ENCODE results near the gene HPSE. TPM values are rescaled to one million over a fixed set of nuclear protein-coding genes. Genes with fewer than 3 reads are reported as not detected.

Gene HPSE
- 0.17 and 0.26 TPM in 2 replicates for total RNA-seq
- polyA plus RNA-seq: 0.26 and 0.47 TPM in 2 replicates
- 0.14 and 0.65 TPM in 2 replicates for polyA plus RNA-seq (2012)
- polyA minus RNA-seq (ENCODE audit: low replicate concordance): 0.26 TPM in 1 of 2 replicates, not detected in the other

DNA sequence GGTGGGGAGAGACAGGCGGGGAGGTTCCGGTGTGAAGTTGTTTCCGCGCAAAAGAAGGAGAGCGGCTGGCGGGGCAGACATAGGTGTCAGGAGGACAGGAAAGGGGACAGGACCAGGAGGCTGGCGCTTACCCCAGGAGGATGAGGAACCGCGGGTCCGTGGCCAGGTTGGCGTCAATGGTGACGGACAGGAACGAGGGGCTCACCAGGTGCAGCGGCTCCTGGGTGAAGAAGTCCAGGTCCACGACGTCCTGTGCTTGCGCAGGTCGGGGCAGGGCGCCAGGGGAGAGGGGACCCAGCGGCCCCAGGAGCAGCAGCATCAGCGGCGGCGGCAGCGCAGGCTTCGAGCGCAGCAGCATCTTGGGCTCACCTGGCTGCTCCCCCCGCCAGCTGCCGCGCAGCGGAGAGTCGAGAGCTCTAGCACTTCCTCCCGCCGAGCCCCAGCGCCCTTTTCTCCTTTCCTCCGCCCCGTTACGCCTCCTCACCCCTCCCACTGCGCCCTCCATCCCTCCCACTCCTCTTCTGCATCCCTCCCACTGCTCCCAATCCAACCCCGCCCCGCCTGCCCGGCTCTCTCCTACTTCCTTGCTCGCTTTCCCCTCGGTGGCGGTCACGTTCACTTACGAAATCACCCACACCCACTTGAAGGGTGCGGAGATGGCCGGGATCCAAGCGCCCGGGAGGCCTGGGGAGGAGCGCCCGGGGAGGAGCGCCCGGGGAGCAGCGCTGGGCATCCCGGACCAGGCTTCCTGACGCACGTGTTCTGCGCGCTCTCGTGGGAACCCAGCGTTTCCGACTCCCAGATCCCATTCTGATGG is at the start of gene HPSE:
Gene HPSE, minus strand, starts transcription at position 424 of the 817 bp plus-strand sequence. Its CDS starts 66 bp downstream, at position 358.
- Histone ChIP-seq H3K79me2 (ENCODE audit: control insufficient read depth, insufficient read depth, low read length) (no peaks in the 10 kb centered on the region), H3K27ac (ENCODE audit: insufficient read depth, low read length) (no peak within 1 kb of the TSS), H2AFZ (ENCODE audit: low read length) (peak within 1 kb of the TSS; percentile 55), H3K4me3 (replicated peaks in 1 of 4; ENCODE audit: control extremely low read depth in 1 of 4, insufficient read depth in 1 of 4, low read depth in 3 of 4, low read length in 4 of 4) (peak within 1 kb of the TSS; percentile 37 to 57 (median 46)), H3K9me3 (ENCODE audit: control insufficient read depth, insufficient read depth, low read depth, low read length) (no peaks in the 10 kb centered on the region), H3K4me2 (ENCODE audit: extremely low read depth, insufficient read depth, low read length) (peak within 1 kb of the TSS; percentile 79), H3K27me3 (ENCODE audit: control insufficient read depth, insufficient read depth, low read length) (peaks cover 14% of the 10 kb centered on the region), H3K36me3 (ENCODE audit: control insufficient read depth, insufficient read depth, low read length) (no peaks in the 10 kb centered on the region), H4K20me1 (ENCODE audit: control insufficient read depth, extremely low read depth, insufficient read depth, low read length) (no peaks in the 10 kb centered on the region), H3K9ac (ENCODE audit: insufficient read depth, low read length) (no peak within 1 kb of the TSS), H3K4me1 (ENCODE audit: control insufficient read depth, extremely low read depth, insufficient read depth, low read length) (no peaks in the 10 kb centered on the region)
- peak; percentile 42 for TF ChIP-seq EZH2 (IDR thresholded peaks at IDR 0.05; ENCODE audit: low read length, missing control alignments)
- TF ChIP-seq, protein P1, sequence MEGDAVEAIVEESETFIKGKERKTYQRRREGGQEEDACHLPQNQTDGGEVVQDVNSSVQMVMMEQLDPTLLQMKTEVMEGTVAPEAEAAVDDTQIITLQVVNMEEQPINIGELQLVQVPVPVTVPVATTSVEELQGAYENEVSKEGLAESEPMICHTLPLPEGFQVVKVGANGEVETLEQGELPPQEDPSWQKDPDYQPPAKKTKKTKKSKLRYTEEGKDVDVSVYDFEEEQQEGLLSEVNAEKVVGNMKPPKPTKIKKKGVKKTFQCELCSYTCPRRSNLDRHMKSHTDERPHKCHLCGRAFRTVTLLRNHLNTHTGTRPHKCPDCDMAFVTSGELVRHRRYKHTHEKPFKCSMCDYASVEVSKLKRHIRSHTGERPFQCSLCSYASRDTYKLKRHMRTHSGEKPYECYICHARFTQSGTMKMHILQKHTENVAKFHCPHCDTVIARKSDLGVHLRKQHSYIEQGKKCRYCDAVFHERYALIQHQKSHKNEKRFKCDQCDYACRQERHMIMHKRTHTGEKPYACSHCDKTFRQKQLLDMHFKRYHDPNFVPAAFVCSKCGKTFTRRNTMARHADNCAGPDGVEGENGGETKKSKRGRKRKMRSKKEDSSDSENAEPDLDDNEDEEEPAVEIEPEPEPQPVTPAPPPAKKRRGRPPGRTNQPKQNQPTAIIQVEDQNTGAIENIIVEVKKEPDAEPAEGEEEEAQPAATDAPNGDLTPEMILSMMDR (conservative IDR thresholded peaks at IDR 0.05 in 1 of 2, IDR thresholded peaks at IDR 0.05 in 1 of 2; ENCODE audit: low read depth in 1 of 2, low read length in 2 of 2): no peak
- peak; percentile 59 to 71 for DNase-seq (ENCODE audit: low read depth in 2 of 2)

DNA sequence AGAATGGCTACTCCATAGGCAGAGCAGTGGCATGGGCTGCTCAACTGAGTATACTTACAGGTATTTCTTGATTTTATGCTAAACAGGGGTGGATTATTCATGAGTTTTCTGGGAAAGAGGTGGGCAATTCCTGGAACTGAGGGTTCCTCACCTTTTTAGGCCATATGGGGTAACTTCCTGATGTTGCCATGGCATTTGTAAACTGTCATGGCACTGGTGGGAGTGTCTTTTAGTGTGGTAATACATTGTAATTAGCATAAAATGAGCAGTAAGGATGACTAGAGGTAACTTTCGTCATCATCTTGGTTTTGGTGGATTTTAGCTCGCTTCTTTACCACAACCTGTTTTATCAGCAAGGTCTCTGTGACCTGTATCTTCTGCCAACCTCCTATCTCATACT is 48.2 kb upstream of the HPSE start:
- no peaks in the 10 kb centered on the region for H3K79me2 ChIP-seq (ENCODE audit: control insufficient read depth, insufficient read depth, low read length)
- TF ChIP-seq EZH2 (IDR thresholded peaks at IDR 0.05; ENCODE audit: low read length, missing control alignments): no peak
- TF ChIP-seq, protein P1 (conservative IDR thresholded peaks at IDR 0.05 in 1 of 2, IDR thresholded peaks at IDR 0.05 in 1 of 2; ENCODE audit: low read depth in 1 of 2, low read length in 2 of 2): no peak
- no peaks in the 10 kb centered on the region for H3K4me1 ChIP-seq (ENCODE audit: control insufficient read depth, extremely low read depth, insufficient read depth, low read length)
- no peak overlapping the region for H3K4me3 ChIP-seq (replicated peaks in 1 of 4; ENCODE audit: control extremely low read depth in 1 of 4, insufficient read depth in 1 of 4, low read depth in 3 of 4, low read length in 4 of 4)
- no peaks in the 10 kb centered on the region for H3K9me3 ChIP-seq (ENCODE audit: control insufficient read depth, insufficient read depth, low read depth, low read length)
- no peaks in the 10 kb centered on the region for H3K27me3 ChIP-seq (ENCODE audit: control insufficient read depth, insufficient read depth, low read length)
- H3K27ac ChIP-seq (ENCODE audit: insufficient read depth, low read length): no peak overlapping the region
- H3K4me2 ChIP-seq (ENCODE audit: extremely low read depth, insufficient read depth, low read length): no peak overlapping the region
- no peaks in the 10 kb centered on the region for H4K20me1 ChIP-seq (ENCODE audit: control insufficient read depth, extremely low read depth, insufficient read depth, low read length)
- no peak for DNase-seq (ENCODE audit: low read depth in 2 of 2)
- no peak overlapping the region for H3K9ac ChIP-seq (ENCODE audit: insufficient read depth, low read length)
- H2AFZ ChIP-seq (ENCODE audit: low read length): no peak overlapping the region
- no peaks in the 10 kb centered on the region for H3K36me3 ChIP-seq (ENCODE audit: control insufficient read depth, insufficient read depth, low read length)

DNA sequence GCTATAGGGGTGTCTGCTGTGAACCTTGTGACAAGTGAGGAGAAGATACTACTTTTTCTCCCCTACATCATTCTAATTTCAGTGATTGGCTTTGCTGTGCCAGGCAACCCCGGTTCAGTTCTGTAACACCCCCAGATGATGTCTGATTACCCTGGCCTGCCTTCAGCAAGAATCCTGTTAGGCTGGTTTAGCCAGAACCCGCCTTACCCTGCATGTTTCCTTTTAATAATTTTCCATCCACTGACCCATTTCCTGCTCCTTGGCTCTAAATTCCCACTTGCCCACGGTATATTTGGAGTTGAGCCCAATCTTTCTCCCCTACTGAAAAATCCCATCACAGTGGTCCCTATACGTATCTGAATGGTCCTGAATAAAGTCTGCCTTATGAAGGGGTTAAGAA is 46.5 kb upstream of the HPSE start:
- Histone ChIP-seq H3K27me3 (ENCODE audit: control insufficient read depth, insufficient read depth, low read length) (no peaks in the 10 kb centered on the region), H3K27ac (ENCODE audit: insufficient read depth, low read length) (no peak overlapping the region), H3K36me3 (ENCODE audit: control insufficient read depth, insufficient read depth, low read length) (no peaks in the 10 kb centered on the region), H4K20me1 (ENCODE audit: control insufficient read depth, extremely low read depth, insufficient read depth, low read length) (no peaks in the 10 kb centered on the region), H3K9ac (ENCODE audit: insufficient read depth, low read length) (no peak overlapping the region), H3K4me2 (ENCODE audit: extremely low read depth, insufficient read depth, low read length) (no peak overlapping the region), H3K4me1 (ENCODE audit: control insufficient read depth, extremely low read depth, insufficient read depth, low read length) (no peaks in the 10 kb centered on the region), H3K79me2 (ENCODE audit: control insufficient read depth, insufficient read depth, low read length) (no peaks in the 10 kb centered on the region), H3K9me3 (ENCODE audit: control insufficient read depth, insufficient read depth, low read depth, low read length) (no peaks in the 10 kb centered on the region), H3K4me3 (replicated peaks in 1 of 4; ENCODE audit: control extremely low read depth in 1 of 4, insufficient read depth in 1 of 4, low read depth in 3 of 4, low read length in 4 of 4) (no peak overlapping the region), H2AFZ (ENCODE audit: low read length) (no peak overlapping the region)
- no peak for DNase-seq (ENCODE audit: low read depth in 2 of 2)
- no peak for TF ChIP-seq EZH2 (IDR thresholded peaks at IDR 0.05; ENCODE audit: low read length, missing control alignments)
- TF ChIP-seq, protein P1 (conservative IDR thresholded peaks at IDR 0.05 in 1 of 2, IDR thresholded peaks at IDR 0.05 in 1 of 2; ENCODE audit: low read depth in 1 of 2, low read length in 2 of 2): no peak

Data from fibroblast of lung (primary cell).